ENCODE data around the gene MORN1.

DNA sequence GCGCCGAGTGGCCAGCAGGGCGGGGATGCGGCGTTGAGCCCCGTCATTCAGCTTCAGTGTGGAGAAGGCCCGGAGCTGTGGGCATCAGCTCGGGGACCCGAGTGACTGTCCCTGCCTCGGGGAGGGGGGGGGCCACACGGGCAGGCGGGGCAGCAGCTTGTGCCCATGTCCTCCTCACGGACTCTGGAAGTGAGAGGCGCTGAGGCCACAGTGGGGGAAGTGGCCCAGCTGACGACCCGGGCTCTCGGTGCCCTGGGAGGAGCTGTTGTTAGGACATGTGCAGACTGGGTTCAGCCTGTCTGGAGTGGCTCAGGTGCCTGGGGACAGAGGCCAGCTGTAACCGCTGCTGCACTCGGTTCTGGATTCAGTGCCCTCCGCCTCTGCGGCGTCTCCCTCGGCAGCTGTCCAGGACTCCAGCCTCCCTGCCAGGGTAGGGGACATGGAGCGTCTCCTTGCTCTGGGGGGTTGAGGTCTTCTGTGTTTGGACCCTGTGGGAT, 92.2 kb downstream of the MORN1 start:
- TF ChIP-seq CTCF (IDR thresholded peaks at IDR 0.05; ENCODE audit: low read depth, low read length) (no peak), EZH2phosphoT487 (IDR thresholded peaks at IDR 0.05; ENCODE audit: low read depth) (no peak)

Measured in OCI-LY3 (cell line).